Neural progenitor cell (in vitro differentiated cells): ENCODE results near the gene FTSJ3.

ENCODE experiments used
- EZH2phosphoT487 ChIP-seq: fragments of 200-600 bp; sonication (generic); IDR thresholded peaks from 2 replicates; pipeline ENCODE4 v1.6.1; 2017; ENCODE audit warnings: antibody characterized with exemption
- TF ChIP-seq, protein P1 (sequence below): fragments of 200-600 bp; sonication (generic); IDR thresholded peaks from 2 replicates; pipeline ENCODE4 v1.5.1; 2017; ENCODE audit warnings: antibody characterized with exemption, mild to moderate bottlenecking

DNA sequence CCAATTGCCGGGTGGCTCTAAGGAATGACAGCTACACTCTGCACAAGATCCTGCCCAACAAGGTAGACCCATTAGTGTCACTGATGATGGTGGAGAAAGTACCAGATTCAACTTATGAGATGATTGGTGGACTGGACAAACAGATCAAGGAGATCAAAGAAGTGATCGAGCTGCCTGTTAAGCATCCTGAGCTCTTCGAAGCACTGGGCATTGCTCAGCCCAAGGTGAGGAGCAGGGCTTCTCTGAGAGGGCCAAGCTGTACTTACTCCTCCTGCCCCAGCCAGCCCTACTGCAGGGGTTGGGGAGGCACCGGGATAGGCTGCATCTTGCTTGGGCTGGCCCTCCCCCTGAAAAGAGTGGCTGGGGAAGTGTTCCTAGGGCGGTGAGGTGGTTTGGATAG is 2.8 kb upstream of the FTSJ3 start:
- TF ChIP-seq, protein P1, sequence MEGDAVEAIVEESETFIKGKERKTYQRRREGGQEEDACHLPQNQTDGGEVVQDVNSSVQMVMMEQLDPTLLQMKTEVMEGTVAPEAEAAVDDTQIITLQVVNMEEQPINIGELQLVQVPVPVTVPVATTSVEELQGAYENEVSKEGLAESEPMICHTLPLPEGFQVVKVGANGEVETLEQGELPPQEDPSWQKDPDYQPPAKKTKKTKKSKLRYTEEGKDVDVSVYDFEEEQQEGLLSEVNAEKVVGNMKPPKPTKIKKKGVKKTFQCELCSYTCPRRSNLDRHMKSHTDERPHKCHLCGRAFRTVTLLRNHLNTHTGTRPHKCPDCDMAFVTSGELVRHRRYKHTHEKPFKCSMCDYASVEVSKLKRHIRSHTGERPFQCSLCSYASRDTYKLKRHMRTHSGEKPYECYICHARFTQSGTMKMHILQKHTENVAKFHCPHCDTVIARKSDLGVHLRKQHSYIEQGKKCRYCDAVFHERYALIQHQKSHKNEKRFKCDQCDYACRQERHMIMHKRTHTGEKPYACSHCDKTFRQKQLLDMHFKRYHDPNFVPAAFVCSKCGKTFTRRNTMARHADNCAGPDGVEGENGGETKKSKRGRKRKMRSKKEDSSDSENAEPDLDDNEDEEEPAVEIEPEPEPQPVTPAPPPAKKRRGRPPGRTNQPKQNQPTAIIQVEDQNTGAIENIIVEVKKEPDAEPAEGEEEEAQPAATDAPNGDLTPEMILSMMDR: no peak
- TF ChIP-seq EZH2phosphoT487: no peak
